ENCODE measurements around the gene ASB2. TPM values are rescaled to one million over a fixed set of nuclear protein-coding genes. Genes with fewer than 3 reads are reported as not detected.

The ASB2 gene
- total RNA-seq, 1 experiment from 2014 or later = 0.35 TPM

DNA sequence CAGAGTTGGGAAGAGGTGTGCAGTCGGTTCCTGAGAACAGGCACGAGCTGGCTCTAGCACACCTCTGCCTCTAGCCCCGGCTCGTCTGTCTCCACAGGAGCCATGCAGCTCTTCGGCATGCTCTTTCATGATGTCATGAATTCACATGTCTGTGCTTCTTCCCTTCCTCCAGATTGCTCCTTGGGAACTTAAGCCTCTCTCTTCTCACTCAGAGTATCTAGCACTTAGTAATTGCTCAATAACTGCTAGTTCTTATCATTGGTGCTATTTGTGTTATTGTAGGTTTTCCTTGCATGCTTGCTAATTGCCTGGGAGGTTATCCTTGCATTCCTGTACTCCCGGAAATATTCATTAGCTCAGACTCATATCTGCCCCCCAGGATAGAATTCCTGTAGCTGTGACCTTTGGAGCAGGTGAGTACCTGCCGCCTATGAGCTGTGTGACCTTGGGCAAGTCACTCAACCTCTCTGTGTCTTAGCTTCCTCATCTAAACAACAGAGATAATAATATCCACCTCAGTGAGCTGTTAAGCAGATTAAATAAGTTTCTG lies 29.8 kb downstream of the ASB2 start:
- H3K27ac Mint-ChIP-seq = no peak overlapping the region; a peak in 1 of 7 replicates
- Histone ChIP-seq H3K27ac (ENCODE audit: insufficient read length, low read depth, low read length) (no peak overlapping the region), H3K9me3 (ENCODE audit: control insufficient read depth, low read depth, low read length) (no peaks in the 10 kb centered on the region), H2BK12ac (ENCODE audit: insufficient read length, low read depth, low read length) (no peak overlapping the region), H3K23ac (ENCODE audit: insufficient read length, low read depth, low read length) (no peak overlapping the region), H2BK120ac (ENCODE audit: low read depth, low read length, poor library complexity, severe bottlenecking) (no peak overlapping the region), H3K18ac (ENCODE audit: insufficient read length, low read depth, low read length) (no peak overlapping the region), H3K9ac (ENCODE audit: extremely low read depth, insufficient read length, low read length) (no peak overlapping the region), H3K79me2 (ENCODE audit: insufficient read depth, low read length) (no peaks in the 10 kb centered on the region), H3K4me1 (ENCODE audit: insufficient read depth, low read length) (no peaks in the 10 kb centered on the region; the same call in 1 of the 2 replicates), H4K91ac (ENCODE audit: insufficient read length, low read depth, low read length) (no peak overlapping the region), H3K56ac (ENCODE audit: insufficient read length, low read depth, low read length) (no peak overlapping the region), H3K27me3 (ENCODE audit: insufficient read depth, low read length) (no peaks in the 10 kb centered on the region), H3K4ac (ENCODE audit: low read depth, low read length) (no peak overlapping the region), H2BK15ac (ENCODE audit: low read depth, low read length) (no peak overlapping the region), H3T11ph (ENCODE audit: low read length) (no peak overlapping the region), H2BK5ac (ENCODE audit: insufficient read length, low read length) (no peak overlapping the region), H4K8ac (replicated peaks; ENCODE audit: insufficient read length, low read depth, low read length) (no peak overlapping the region), H3K14ac (ENCODE audit: insufficient read depth, low read length) (no peak overlapping the region), H4K5ac (ENCODE audit: insufficient read length, low read depth, low read length) (no peak overlapping the region), H3K4me2 (ENCODE audit: insufficient read depth, insufficient read length, low read length) (no peak overlapping the region), H3K79me1 (ENCODE audit: insufficient read depth, low read depth, low read length, poor library complexity, severe bottlenecking) (no peaks in the 10 kb centered on the region), H2BK20ac (ENCODE audit: low read depth, low read length, poor library complexity, severe bottlenecking) (no peak overlapping the region), H2AFZ (ENCODE audit: low read length) (no peak overlapping the region), H2AK5ac (ENCODE audit: insufficient read length, low read length) (no peak overlapping the region), H3K23me2 (ENCODE audit: insufficient read length, low read depth, low read length, poor library complexity, severe bottlenecking) (no peaks in the 10 kb centered on the region), H4K20me1 (ENCODE audit: control insufficient read depth, insufficient read depth, insufficient read length) (no peaks in the 10 kb centered on the region)
- no peak overlapping the region for H3K4me3 Mint-ChIP-seq
- no CpG with 5 or more reads among the region's 7 CpGs for WGBS (ENCODE audit: extremely low coverage, insufficient read length, low lambda C conversion rate)
- no peaks in the 10 kb centered on the region for H3K9me3 Mint-ChIP-seq
- H3K27me3 Mint-ChIP-seq (ENCODE audit: low read depth) = no peaks in the 10 kb centered on the region; the same call in none of the 2 replicates
- no peak for DNase-seq
- TF ChIP-seq, protein P1, sequence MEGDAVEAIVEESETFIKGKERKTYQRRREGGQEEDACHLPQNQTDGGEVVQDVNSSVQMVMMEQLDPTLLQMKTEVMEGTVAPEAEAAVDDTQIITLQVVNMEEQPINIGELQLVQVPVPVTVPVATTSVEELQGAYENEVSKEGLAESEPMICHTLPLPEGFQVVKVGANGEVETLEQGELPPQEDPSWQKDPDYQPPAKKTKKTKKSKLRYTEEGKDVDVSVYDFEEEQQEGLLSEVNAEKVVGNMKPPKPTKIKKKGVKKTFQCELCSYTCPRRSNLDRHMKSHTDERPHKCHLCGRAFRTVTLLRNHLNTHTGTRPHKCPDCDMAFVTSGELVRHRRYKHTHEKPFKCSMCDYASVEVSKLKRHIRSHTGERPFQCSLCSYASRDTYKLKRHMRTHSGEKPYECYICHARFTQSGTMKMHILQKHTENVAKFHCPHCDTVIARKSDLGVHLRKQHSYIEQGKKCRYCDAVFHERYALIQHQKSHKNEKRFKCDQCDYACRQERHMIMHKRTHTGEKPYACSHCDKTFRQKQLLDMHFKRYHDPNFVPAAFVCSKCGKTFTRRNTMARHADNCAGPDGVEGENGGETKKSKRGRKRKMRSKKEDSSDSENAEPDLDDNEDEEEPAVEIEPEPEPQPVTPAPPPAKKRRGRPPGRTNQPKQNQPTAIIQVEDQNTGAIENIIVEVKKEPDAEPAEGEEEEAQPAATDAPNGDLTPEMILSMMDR (conservative IDR thresholded peaks at IDR 0.05) = no peak
- peaks cover 10 to 20% of the 10 kb centered on the region in 2 experiments for H3K4me1 Mint-ChIP-seq
- no peaks in the 10 kb centered on the region for H3K36me3 Mint-ChIP-seq (ENCODE audit: insufficient read depth in 1 of 3, low read depth in 3 of 3)
